Karpas-422 (cell line): ENCODE data around the gene OPCML. TPM values are rescaled to one million over a fixed set of nuclear protein-coding genes. Genes with fewer than 3 reads are reported as not detected.
A peak's percentile ranks its signal among the peaks of the same experiment; 100 is the strongest.

Source experiments
- DNase-seq: peaks from one replicate; pipeline ENCODE4 v3.0.0-alpha.2; 2015
- H2AFZ ChIP-seq: fragments of 200-600 bp; sonication (generic); 2 replicates; pipeline ENCODE4 v1.6.1; 2014; ENCODE audit warnings: antibody characterized with exemption, low read length, mixed read lengths
- H3K27ac ChIP-seq: fragments of 200-600 bp; sonication (generic); 2 replicates; pipeline ENCODE4 v1.5.1; 2014; ENCODE audit warnings: mild to moderate bottlenecking, low read length, moderate library complexity
- H3K27me3 ChIP-seq: fragments of 200-600 bp; sonication (generic); 2 replicates; pipeline ENCODE4 v1.6.1; 2014; ENCODE audit warnings: low read length, mixed read lengths
- H3K36me3 ChIP-seq: fragments of 200-600 bp; sonication (generic); 2 replicates; pipeline ENCODE4 v1.6.1; 2014; ENCODE audit warnings: low read length, mixed read lengths; ENCODE audit not compliant: insufficient read depth
- H3K4me1 ChIP-seq: fragments of 200-600 bp; sonication (generic); 2 replicates; pipeline ENCODE4 v1.6.1; 2014; ENCODE audit warnings: mild to moderate bottlenecking, low read length, mixed read lengths
- H3K4me2 ChIP-seq: fragments of 200-600 bp; sonication (generic); 2 replicates; pipeline ENCODE4 v1.6.1; 2014; ENCODE audit warnings: low read length, low read depth, mild to moderate bottlenecking; ENCODE audit not compliant: poor library complexity, severe bottlenecking
- H3K4me3 ChIP-seq: fragments of 200-600 bp; sonication (generic); 2 replicates; pipeline ENCODE4 v1.5.1; 2014; ENCODE audit warnings: mild to moderate bottlenecking, antibody characterized with exemption, low read length, mixed read lengths
- H3K79me2 ChIP-seq: fragments of 200-600 bp; sonication (generic); 2 replicates; pipeline ENCODE4 v1.6.1; 2014; ENCODE audit warnings: mild to moderate bottlenecking, low read length, mixed read lengths
- H3K9ac ChIP-seq: fragments of 200-600 bp; sonication (generic); 2 replicates; pipeline ENCODE4 v1.6.0; 2014; ENCODE audit warnings: low read length
- H3K9me2 ChIP-seq: fragments of 200-600 bp; sonication (generic), shearing (Covaris generic); replicated peaks from 2 replicates; pipeline ENCODE4 v1.6.0; 2014; ENCODE audit warnings: mild to moderate bottlenecking, low read length, moderate library complexity; ENCODE audit not compliant: insufficient read depth
- H3K9me3 ChIP-seq: fragments of 300-700, 200-600 bp; sonication (generic); 2 replicates; pipeline ENCODE4 v1.6.1; 2014; ENCODE audit warnings: low read length, mixed read lengths
- H4K20me1 ChIP-seq: fragments of 200-600 bp; sonication (generic); 2 replicates; pipeline ENCODE4 v1.6.1; 2014; ENCODE audit warnings: mild to moderate bottlenecking, antibody characterized with exemption, low read length, low read depth; ENCODE audit not compliant: insufficient read depth
- total RNA-seq: library from RNA; depleted of rRNA; stranded (reverse); fragments of >200 nt; shearing (Covaris generic); gene quantifications from 2 replicates; pipeline ENCODE4 v1.2.3, GENCODE V29; 2014; ENCODE audit warnings: low replicate concordance

OPCML gene
- total RNA-seq, 1 experiment from 2014 or later: not detected

- H3K4me1 ChIP-seq: no peaks in the 10 kb centered on the region
- H3K27ac ChIP-seq: no peak overlapping the region
- H4K20me1 ChIP-seq: no peaks in the 10 kb centered on the region
- no peak overlapping the region for H3K4me2 ChIP-seq
- H2AFZ ChIP-seq: no peak overlapping the region
- no peaks in the 10 kb centered on the region for H3K79me2 ChIP-seq
- DNase-seq: no peak
- H3K27me3 ChIP-seq: no peaks in the 10 kb centered on the region
- H3K9me3 ChIP-seq: no peaks in the 10 kb centered on the region
- H3K36me3 ChIP-seq: no peaks in the 10 kb centered on the region
- H3K9me2 ChIP-seq: no peaks in the 10 kb centered on the region
- no peak overlapping the region for H3K9ac ChIP-seq
- no peak overlapping the region for H3K4me3 ChIP-seq
Observed at GRCh38 chr11:133104009-133104744, 428.1 kb downstream of the OPCML start.

DNA sequence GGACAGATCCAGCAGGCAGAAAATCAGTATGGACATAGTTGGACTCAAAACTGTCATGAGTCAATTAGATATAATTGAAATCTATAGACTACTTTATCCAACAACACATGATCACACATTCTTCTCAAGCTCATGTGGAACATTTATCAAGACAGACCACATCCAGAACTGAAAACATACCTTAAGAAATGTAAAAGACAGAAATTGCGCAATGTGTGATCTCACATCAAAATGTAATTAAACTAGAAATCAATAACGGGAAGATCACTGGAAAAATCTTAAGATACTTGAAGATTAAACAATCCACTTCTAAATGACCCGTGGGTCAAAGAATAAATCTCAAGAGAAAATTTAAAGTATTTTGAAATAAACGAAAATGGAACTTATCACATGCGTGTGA, 435.3 kb downstream of the OPCML start:
- Histone ChIP-seq H2AFZ (no peak overlapping the region), H3K9ac (no peak overlapping the region), H3K27ac (no peak overlapping the region), H3K9me2 (no peaks in the 10 kb centered on the region), H3K27me3 (no peaks in the 10 kb centered on the region), H4K20me1 (no peaks in the 10 kb centered on the region), H3K4me1 (no peaks in the 10 kb centered on the region), H3K79me2 (no peaks in the 10 kb centered on the region), H3K9me3 (no peaks in the 10 kb centered on the region), H3K36me3 (no peaks in the 10 kb centered on the region), H3K4me3 (no peak overlapping the region), H3K4me2 (no peak overlapping the region)
- DNase-seq: no peak

DNA sequence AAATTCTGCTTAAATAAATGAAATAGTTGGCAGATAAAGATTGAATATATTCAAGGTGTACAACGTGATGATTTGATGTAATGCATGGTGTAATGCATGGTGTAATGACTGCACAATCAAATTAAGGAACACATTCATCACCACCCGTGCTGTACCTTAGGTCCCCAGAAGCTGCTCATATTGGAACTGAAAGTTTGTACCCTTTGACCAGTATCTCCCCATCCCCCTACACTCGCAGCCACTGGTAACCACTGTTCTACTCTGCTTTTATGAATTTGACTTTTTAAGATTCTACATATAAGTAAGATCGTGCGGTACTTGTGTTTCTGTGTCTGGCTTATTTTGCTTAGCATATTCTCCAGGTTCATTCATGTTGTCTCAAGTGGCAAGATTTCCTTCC, 445.8 kb downstream of the OPCML start:
- H4K20me1 ChIP-seq: no peaks in the 10 kb centered on the region
- H3K79me2 ChIP-seq: no peaks in the 10 kb centered on the region
- H3K9ac ChIP-seq: no peak overlapping the region
- no peak overlapping the region for H2AFZ ChIP-seq
- no peaks in the 10 kb centered on the region for H3K27me3 ChIP-seq
- no peaks in the 10 kb centered on the region for H3K9me3 ChIP-seq
- H3K4me1 ChIP-seq: no peaks in the 10 kb centered on the region
- no peak overlapping the region for H3K4me2 ChIP-seq
- no peak overlapping the region for H3K4me3 ChIP-seq
- DNase-seq: no peak
- H3K36me3 ChIP-seq: no peaks in the 10 kb centered on the region
- no peaks in the 10 kb centered on the region for H3K9me2 ChIP-seq
- no peak overlapping the region for H3K27ac ChIP-seq

GRCh38 chr11:133082841-133083488, 449.3 kb downstream of the OPCML start:
- H3K27ac ChIP-seq: no peak overlapping the region
- H3K4me2 ChIP-seq: no peak overlapping the region
- no peak overlapping the region for H3K4me3 ChIP-seq
- H4K20me1 ChIP-seq: no peaks in the 10 kb centered on the region
- no peaks in the 10 kb centered on the region for H3K27me3 ChIP-seq
- no peaks in the 10 kb centered on the region for H3K79me2 ChIP-seq
- H3K9me3 ChIP-seq: no peaks in the 10 kb centered on the region
- no peaks in the 10 kb centered on the region for H3K36me3 ChIP-seq
- H3K9ac ChIP-seq: no peak overlapping the region
- no peaks in the 10 kb centered on the region for H3K9me2 ChIP-seq
- DNase-seq: peak; percentile 76
- no peak overlapping the region for H2AFZ ChIP-seq
- no peaks in the 10 kb centered on the region for H3K4me1 ChIP-seq

DNA sequence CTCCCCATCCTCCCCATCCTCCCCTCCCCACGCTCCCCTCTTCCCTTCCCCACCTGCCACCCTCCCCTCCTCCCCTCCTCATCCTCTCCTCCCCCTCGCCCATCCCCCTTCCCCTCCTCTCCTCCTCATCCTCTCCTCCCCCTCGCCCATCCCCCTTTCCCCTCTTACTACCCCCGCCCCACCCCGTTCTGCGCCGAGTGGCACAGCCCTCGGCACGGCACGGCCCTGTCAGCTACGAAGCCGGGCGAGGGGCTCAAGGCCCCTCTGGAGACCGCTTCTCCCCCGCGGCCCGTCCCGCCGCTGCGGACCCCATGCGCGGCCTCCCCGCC, 449.9 kb downstream of the OPCML start:
- no peak for DNase-seq
- Histone ChIP-seq H3K4me3 (no peak overlapping the region), H2AFZ (no peak overlapping the region), H3K9ac (no peak overlapping the region), H3K79me2 (no peaks in the 10 kb centered on the region), H3K27me3 (no peaks in the 10 kb centered on the region), H3K4me1 (no peaks in the 10 kb centered on the region), H3K9me3 (no peaks in the 10 kb centered on the region), H3K4me2 (no peak overlapping the region), H3K9me2 (no peaks in the 10 kb centered on the region), H3K36me3 (no peaks in the 10 kb centered on the region), H4K20me1 (no peaks in the 10 kb centered on the region), H3K27ac (no peak overlapping the region)

DNA sequence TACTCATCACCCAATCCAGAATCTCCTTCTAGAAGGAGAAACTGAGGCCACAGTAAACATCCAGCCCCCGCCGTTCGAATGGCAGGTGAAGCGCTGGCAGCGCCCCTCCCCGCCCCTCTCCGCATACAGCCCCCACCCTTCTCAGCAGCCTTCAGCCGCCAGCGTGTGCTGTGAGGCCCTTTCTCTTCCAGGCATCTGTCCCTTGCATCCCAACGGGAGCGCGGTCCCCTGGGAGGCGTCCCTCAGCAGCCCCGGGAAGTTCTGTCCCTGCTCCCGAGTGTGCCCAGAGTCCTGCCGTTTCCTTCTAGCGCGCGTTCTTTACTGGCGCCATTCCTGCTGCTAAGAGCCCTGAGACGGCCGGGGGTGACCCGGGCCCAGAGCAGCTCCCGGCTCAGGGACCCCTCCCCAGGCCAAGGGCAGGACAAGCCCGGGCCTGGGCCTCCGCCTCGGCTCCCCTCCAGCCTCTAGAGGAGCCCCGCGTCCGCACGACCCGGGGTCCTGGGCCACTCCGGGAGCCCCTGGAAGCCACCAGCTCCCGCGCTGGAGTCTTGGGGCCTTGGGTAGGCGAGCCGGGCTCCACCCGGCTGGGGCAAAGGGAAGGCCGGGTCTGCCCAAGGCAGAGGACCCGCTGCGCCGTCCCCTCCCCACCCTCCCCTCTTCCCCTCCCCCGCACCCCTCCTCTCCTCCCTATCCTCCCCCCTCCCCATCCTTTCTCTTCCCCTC, 450.4 kb downstream of the OPCML start:
- no peak for DNase-seq
- Histone ChIP-seq H3K9me3 (no peaks in the 10 kb centered on the region), H4K20me1 (no peaks in the 10 kb centered on the region), H3K9ac (no peak overlapping the region), H3K4me1 (no peaks in the 10 kb centered on the region), H3K79me2 (no peaks in the 10 kb centered on the region), H3K27me3 (no peaks in the 10 kb centered on the region), H3K9me2 (no peaks in the 10 kb centered on the region), H3K36me3 (no peaks in the 10 kb centered on the region), H2AFZ (no peak overlapping the region), H3K4me3 (no peak overlapping the region), H3K27ac (no peak overlapping the region), H3K4me2 (no peak overlapping the region)

DNA sequence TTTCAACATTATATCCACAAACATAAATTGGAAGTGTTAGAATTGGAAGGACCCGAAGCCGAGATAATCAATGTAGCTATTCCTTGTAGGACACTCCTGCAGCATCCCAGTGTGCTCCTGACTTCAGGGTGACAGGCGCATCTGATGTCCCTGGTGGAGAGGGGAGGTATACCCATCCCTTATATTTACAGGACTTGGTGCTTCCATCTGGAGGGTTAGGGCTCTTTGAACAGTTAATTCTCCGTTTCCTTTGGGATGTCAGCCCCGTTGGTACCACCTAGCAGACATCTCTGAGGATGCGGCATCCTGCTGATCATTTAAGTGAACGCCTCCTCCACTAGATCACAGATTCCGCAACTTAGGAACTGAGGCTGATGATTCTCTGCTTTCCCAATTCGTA, 451.3 kb downstream of the OPCML start:
- H3K4me1 ChIP-seq: no peaks in the 10 kb centered on the region
- H3K4me2 ChIP-seq: no peak overlapping the region
- H3K9me3 ChIP-seq: no peaks in the 10 kb centered on the region
- no peaks in the 10 kb centered on the region for H3K36me3 ChIP-seq
- H4K20me1 ChIP-seq: no peaks in the 10 kb centered on the region
- no peak overlapping the region for H3K27ac ChIP-seq
- no peaks in the 10 kb centered on the region for H3K27me3 ChIP-seq
- DNase-seq: no peak
- H2AFZ ChIP-seq: no peak overlapping the region
- no peak overlapping the region for H3K4me3 ChIP-seq
- no peak overlapping the region for H3K9ac ChIP-seq
- no peaks in the 10 kb centered on the region for H3K79me2 ChIP-seq
- no peaks in the 10 kb centered on the region for H3K9me2 ChIP-seq

- no peak overlapping the region for H2AFZ ChIP-seq
- no peaks in the 10 kb centered on the region for H3K36me3 ChIP-seq
- no peaks in the 10 kb centered on the region for H3K27me3 ChIP-seq
- H3K9ac ChIP-seq: no peak overlapping the region
- no peaks in the 10 kb centered on the region for H3K4me1 ChIP-seq
- H4K20me1 ChIP-seq: no peaks in the 10 kb centered on the region
- peak; percentile 61 for DNase-seq
- H3K9me2 ChIP-seq: no peaks in the 10 kb centered on the region
- H3K4me3 ChIP-seq: no peak overlapping the region
- H3K4me2 ChIP-seq: no peak overlapping the region
- H3K79me2 ChIP-seq: no peaks in the 10 kb centered on the region
- H3K27ac ChIP-seq: no peak overlapping the region
- H3K9me3 ChIP-seq: no peaks in the 10 kb centered on the region
Observed at GRCh38 chr11:133078591-133079404, 453.5 kb downstream of the OPCML start.
